ENCODE results near the gene PPP1R3D. TPM values are rescaled to one million over a fixed set of nuclear protein-coding genes. Genes with fewer than 3 reads are reported as not detected.

PPP1R3D gene
- total RNA-seq, 2 experiments from 2014 or later = 4.5 to 5.1 TPM

- H2AFZ ChIP-seq (ENCODE audit: low read length) = no peak overlapping the region
- no peak overlapping the region for H3K27ac ChIP-seq (ENCODE audit: low read depth, low read length, poor library complexity, severe bottlenecking)
- TF ChIP-seq CTCF (conservative IDR thresholded peaks at IDR 0.05; ENCODE audit: low read length) = no peak
- no peak for TF ChIP-seq EZH2phosphoT487 (IDR thresholded peaks at IDR 0.05; ENCODE audit: borderline replicate concordance, low read depth, low read length)
- no peak for DNase-seq (ENCODE audit: low spot score)
- no peaks in the 10 kb centered on the region for H3K9me2 ChIP-seq (ENCODE audit: insufficient read depth, low read length)
- ChIA-PET POLR2A (no interaction called here), CTCF (ENCODE audit: unreplicated experiment) (no interaction called here)
- H3K79me2 ChIP-seq (ENCODE audit: insufficient read depth, low read depth, low read length) = no peaks in the 10 kb centered on the region
- no TSS peak for BruUV-seq (replicated peaks)
- H3K36me3 ChIP-seq (ENCODE audit: insufficient read depth, low read length) = no peaks in the 10 kb centered on the region
- no peak overlapping the region for H3K4me2 ChIP-seq (ENCODE audit: low read length)
- no peaks in the 10 kb centered on the region for H3K9me3 ChIP-seq (ENCODE audit: low read length)
- intact Hi-C loops (cut with micrococcal nuclease; ENCODE audit: unreplicated experiment) = no loop called here
- H4K20me1 ChIP-seq (ENCODE audit: insufficient read depth, low read length) = no peaks in the 10 kb centered on the region
- no peaks in the 10 kb centered on the region for H3K4me1 ChIP-seq (ENCODE audit: insufficient read depth, low read length, poor library complexity, severe bottlenecking)
- no peak overlapping the region for H3K4me3 ChIP-seq (ENCODE audit: low read depth, low read length, poor library complexity, severe bottlenecking)
Measured at GRCh38 chr20:59903621-59904020, 36.5 kb downstream of the PPP1R3D start.

- H3K4me2 ChIP-seq (ENCODE audit: low read length) = no peak overlapping the region
- TF ChIP-seq EZH2phosphoT487 (IDR thresholded peaks at IDR 0.05; ENCODE audit: borderline replicate concordance, low read depth, low read length) = no peak
- TF ChIP-seq CTCF (conservative IDR thresholded peaks at IDR 0.05; ENCODE audit: low read length) = no peak
- H3K4me3 ChIP-seq (ENCODE audit: low read depth, low read length, poor library complexity, severe bottlenecking) = no peak overlapping the region
- no peaks in the 10 kb centered on the region for H3K9me3 ChIP-seq (ENCODE audit: low read length)
- H3K36me3 ChIP-seq (ENCODE audit: insufficient read depth, low read length) = no peaks in the 10 kb centered on the region
- BruUV-seq (replicated peaks) = no TSS peak
- no peaks in the 10 kb centered on the region for H4K20me1 ChIP-seq (ENCODE audit: insufficient read depth, low read length)
- intact Hi-C loops (cut with micrococcal nuclease; ENCODE audit: unreplicated experiment) = no loop called here
- no peaks in the 10 kb centered on the region for H3K9me2 ChIP-seq (ENCODE audit: insufficient read depth, low read length)
- H3K27ac ChIP-seq (ENCODE audit: low read depth, low read length, poor library complexity, severe bottlenecking) = no peak overlapping the region
- ChIA-PET CTCF (ENCODE audit: unreplicated experiment) (no interaction called here), POLR2A (no interaction called here)
- H3K79me2 ChIP-seq (ENCODE audit: insufficient read depth, low read depth, low read length) = no peaks in the 10 kb centered on the region
- H3K4me1 ChIP-seq (ENCODE audit: insufficient read depth, low read length, poor library complexity, severe bottlenecking) = no peaks in the 10 kb centered on the region
- no peak overlapping the region for H2AFZ ChIP-seq (ENCODE audit: low read length)
- DNase-seq (ENCODE audit: low spot score) = no peak
Measured at GRCh38 chr20:59902470-59902869, 37.6 kb downstream of the PPP1R3D start.

GRCh38 chr20:59895908-59896307 lies 44.2 kb downstream of the PPP1R3D start:
- H3K27ac ChIP-seq (ENCODE audit: low read depth, low read length, poor library complexity, severe bottlenecking) = no peak overlapping the region
- no peaks in the 10 kb centered on the region for H3K9me3 ChIP-seq (ENCODE audit: low read length)
- no peaks in the 10 kb centered on the region for H3K79me2 ChIP-seq (ENCODE audit: insufficient read depth, low read depth, low read length)
- CTCF ChIA-PET (ENCODE audit: unreplicated experiment) = no interaction called here
- TF ChIP-seq CTCF (conservative IDR thresholded peaks at IDR 0.05; ENCODE audit: low read length) (no peak), EZH2phosphoT487 (IDR thresholded peaks at IDR 0.05; ENCODE audit: borderline replicate concordance, low read depth, low read length) (no peak)
- H3K4me3 ChIP-seq (ENCODE audit: low read depth, low read length, poor library complexity, severe bottlenecking) = no peak overlapping the region
- H3K9me2 ChIP-seq (ENCODE audit: insufficient read depth, low read length) = no peaks in the 10 kb centered on the region
- no TSS peak for BruUV-seq (replicated peaks)
- H3K4me1 ChIP-seq (ENCODE audit: insufficient read depth, low read length, poor library complexity, severe bottlenecking) = no peaks in the 10 kb centered on the region
- H2AFZ ChIP-seq (ENCODE audit: low read length) = no peak overlapping the region
- no peaks in the 10 kb centered on the region for H4K20me1 ChIP-seq (ENCODE audit: insufficient read depth, low read length)
- no peak for DNase-seq (ENCODE audit: low spot score)
- POLR2A ChIA-PET = no interaction called here
- no peak overlapping the region for H3K4me2 ChIP-seq (ENCODE audit: low read length)
- intact Hi-C loops (cut with micrococcal nuclease; ENCODE audit: unreplicated experiment) = no loop called here
- H3K36me3 ChIP-seq (ENCODE audit: insufficient read depth, low read length) = no peaks in the 10 kb centered on the region
